ENCODE results near the gene SHB.

DNA sequence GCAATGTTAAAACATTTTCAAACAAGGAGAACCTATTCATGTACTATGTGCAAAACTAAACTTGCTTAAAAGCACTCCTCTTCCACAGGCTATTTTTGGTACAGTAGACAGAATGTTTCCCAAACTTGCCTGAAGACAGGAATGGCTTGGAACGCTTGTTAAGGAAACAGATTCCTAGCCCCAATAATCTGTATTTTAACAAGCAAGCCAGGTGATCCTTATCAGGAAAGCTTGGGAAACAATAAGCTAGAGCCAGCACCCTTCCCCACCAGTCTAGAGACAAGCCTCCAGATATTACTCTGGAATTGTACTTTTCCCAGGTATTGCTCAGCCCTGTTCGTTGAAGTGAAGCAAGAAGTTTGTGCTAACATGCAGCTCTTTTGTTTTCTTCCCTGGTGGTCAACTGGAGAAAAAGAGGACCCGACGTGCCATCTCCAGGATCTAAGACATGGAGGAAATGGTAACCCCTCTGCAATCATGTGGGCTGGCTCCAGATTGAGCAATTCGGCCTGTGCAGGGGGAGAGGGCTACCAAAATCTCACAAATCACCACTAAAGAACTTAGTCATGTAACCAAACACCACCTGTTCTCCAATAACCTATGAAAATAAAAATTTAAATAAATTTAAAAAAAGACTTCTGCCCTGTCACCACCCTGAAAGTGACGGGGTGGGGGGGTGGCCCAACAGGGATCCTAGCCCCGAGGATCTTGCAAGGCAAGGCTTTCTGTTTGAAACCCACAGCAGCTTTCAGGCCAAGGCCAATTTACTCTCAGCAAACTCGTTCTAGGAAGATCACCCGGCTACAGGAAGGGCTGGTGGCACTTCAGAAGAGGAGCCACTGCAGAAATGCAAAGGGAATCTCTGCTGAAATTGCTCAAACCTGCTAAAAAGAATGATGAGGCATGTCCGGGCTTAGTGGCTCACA lies 48.6 kb downstream of the SHB start:
- TF ChIP-seq, protein P1, sequence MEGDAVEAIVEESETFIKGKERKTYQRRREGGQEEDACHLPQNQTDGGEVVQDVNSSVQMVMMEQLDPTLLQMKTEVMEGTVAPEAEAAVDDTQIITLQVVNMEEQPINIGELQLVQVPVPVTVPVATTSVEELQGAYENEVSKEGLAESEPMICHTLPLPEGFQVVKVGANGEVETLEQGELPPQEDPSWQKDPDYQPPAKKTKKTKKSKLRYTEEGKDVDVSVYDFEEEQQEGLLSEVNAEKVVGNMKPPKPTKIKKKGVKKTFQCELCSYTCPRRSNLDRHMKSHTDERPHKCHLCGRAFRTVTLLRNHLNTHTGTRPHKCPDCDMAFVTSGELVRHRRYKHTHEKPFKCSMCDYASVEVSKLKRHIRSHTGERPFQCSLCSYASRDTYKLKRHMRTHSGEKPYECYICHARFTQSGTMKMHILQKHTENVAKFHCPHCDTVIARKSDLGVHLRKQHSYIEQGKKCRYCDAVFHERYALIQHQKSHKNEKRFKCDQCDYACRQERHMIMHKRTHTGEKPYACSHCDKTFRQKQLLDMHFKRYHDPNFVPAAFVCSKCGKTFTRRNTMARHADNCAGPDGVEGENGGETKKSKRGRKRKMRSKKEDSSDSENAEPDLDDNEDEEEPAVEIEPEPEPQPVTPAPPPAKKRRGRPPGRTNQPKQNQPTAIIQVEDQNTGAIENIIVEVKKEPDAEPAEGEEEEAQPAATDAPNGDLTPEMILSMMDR (IDR thresholded peaks at IDR 0.05; ENCODE audit: insufficient read depth, low read length, poor library complexity, severe bottlenecking): no peak
- TF ChIP-seq EZH2phosphoT487 (conservative IDR thresholded peaks at IDR 0.05; ENCODE audit: low read length): no peak
